IMR-90 (cell line): Measurements from ENCODE around the gene SOS1. TPM values are rescaled to one million over a fixed set of nuclear protein-coding genes. Genes with fewer than 3 reads are reported as not detected.

Experiments used
- ATAC-seq: fragments of 200-7000 bp; cut with Tn5 transposase; 2 replicates; pipeline ENCODE4 v1.9.1; 2020; ENCODE audit warnings: low read depth, mild to moderate bottlenecking, moderate library complexity
- BruUV-seq: library from RNA; stranded (reverse); fragments of 400-500 nt; replicated peaks from 2 replicates; lab custom pipeline; 2021; lab: Mats Ljungman, UMichigan
- CTCF ChIA-PET: fragments of 300-600 bp; formaldehyde crosslinking; extraction: SDS; loops from one replicate; lab custom pipeline; 2021; ENCODE audit warnings: antibody characterized with exemption; lab: Yijun Ruan, JAX
- POLR2A ChIA-PET: fragments of 300-600 bp; sonication (Branson Sonifier 250); formaldehyde crosslinking; loops from one replicate; lab custom pipeline; 2022; ENCODE audit warnings: antibody characterized with exemption; ENCODE audit not compliant: unreplicated experiment; lab: Charles Lee
- DNase-seq: peaks from one replicate; pipeline ENCODE4 v3.0.0; 2013
- H2AFZ ChIP-seq: replicated peaks from 2 replicates; pipeline ENCODE3; 2013; ENCODE audit warnings: low read length, mild to moderate bottlenecking; ENCODE audit not compliant: poor library complexity
- H2AK5ac ChIP-seq: 2 replicates; pipeline ENCODE4 v1.6.1; 2013; ENCODE audit warnings: low read depth, low read length, inconsistent platforms
- H2AK9ac ChIP-seq: replicated peaks from 2 replicates; pipeline ENCODE3; 2013; ENCODE audit warnings: mild to moderate bottlenecking, low read depth, low read length, moderate library complexity; ENCODE audit not compliant: poor library complexity
- H2BK120ac ChIP-seq: 2 replicates; pipeline ENCODE4 v1.6.1; 2013; ENCODE audit warnings: low read depth, low read length, inconsistent platforms
- H2BK15ac ChIP-seq: 3 replicates; pipeline ENCODE4 v1.6.1; 2013; ENCODE audit warnings: low read depth, low read length, inconsistent platforms
- H2BK20ac ChIP-seq: 2 replicates; pipeline ENCODE4 v1.6.1; 2013; ENCODE audit warnings: low read depth, mild to moderate bottlenecking, inconsistent platforms, low read length, moderate library complexity
- H2BK5ac ChIP-seq: 2 replicates; pipeline ENCODE4 v1.6.1; 2013; ENCODE audit warnings: mild to moderate bottlenecking, low read depth, low read length, inconsistent platforms; ENCODE audit not compliant: poor library complexity, severe bottlenecking
- H3K14ac ChIP-seq: replicated peaks from 2 replicates; pipeline ENCODE4 v1.6.1; 2013; ENCODE audit warnings: low read depth, low read length, inconsistent platforms
- H3K18ac ChIP-seq: 2 replicates; pipeline ENCODE4 v1.6.1; 2013; ENCODE audit warnings: low read depth, low read length, control low read depth
- H3K23ac ChIP-seq: 2 replicates; pipeline ENCODE4 v1.6.1; 2013; ENCODE audit warnings: low read depth, low read length, inconsistent platforms
- H3K27ac ChIP-seq: 2 replicates; pipeline ENCODE4 v1.5.1; 2013; ENCODE audit warnings: mild to moderate bottlenecking, control low read depth, low read length; ENCODE audit not compliant: insufficient read depth
- H3K27me3 ChIP-seq: 2 replicates; pipeline ENCODE4 v1.6.1; 2013; ENCODE audit warnings: low read length; ENCODE audit not compliant: control insufficient read depth, insufficient read depth
- H3K36me3 ChIP-seq: 2 replicates; pipeline ENCODE4 v1.6.1; 2013; ENCODE audit warnings: low read length, mixed read lengths; ENCODE audit not compliant: control insufficient read depth, insufficient read depth
- H3K4ac ChIP-seq: 2 replicates; pipeline ENCODE4 v1.6.1; 2013; ENCODE audit warnings: low read depth, low read length, inconsistent platforms
- H3K4me1 ChIP-seq: 2 replicates; pipeline ENCODE4 v1.6.1; 2013; ENCODE audit warnings: low read length, mixed read lengths; ENCODE audit not compliant: control insufficient read depth, insufficient read depth
- H3K4me2 ChIP-seq: 2 replicates; pipeline ENCODE4 v1.6.1; 2013; ENCODE audit warnings: low read depth, mild to moderate bottlenecking, control low read depth, low read length, moderate library complexity
- H3K4me3 ChIP-seq: 2 replicates; pipeline ENCODE4 v1.5.1; 2013; ENCODE audit warnings: low read depth, mild to moderate bottlenecking, control low read depth, low read length, moderate library complexity; ENCODE audit not compliant: insufficient read depth
- H3K56ac ChIP-seq: 2 replicates; pipeline ENCODE4 v1.6.1; 2013; ENCODE audit warnings: low read length, inconsistent platforms; ENCODE audit not compliant: insufficient read depth; ENCODE audit errors: extremely low read depth
- H3K79me1 ChIP-seq, 2 experiments: 2 replicates each; pipeline ENCODE4 v1.6.1; 2013; ENCODE audit warnings: low read length in 2 of 2, inconsistent platforms in 1 of 2, low read depth in 1 of 2
- H3K9ac ChIP-seq: 2 replicates; pipeline ENCODE4 v1.6.1; 2013; ENCODE audit warnings: low read depth, low read length, control low read depth
- H3K9me1 ChIP-seq: 2 replicates; pipeline ENCODE4 v1.6.1; 2013; ENCODE audit warnings: low read length, inconsistent platforms; ENCODE audit not compliant: insufficient read depth
- H3K9me3 ChIP-seq: 2 replicates; pipeline ENCODE4 v1.6.1; 2013; ENCODE audit warnings: low read length; ENCODE audit not compliant: control insufficient read depth, insufficient read depth
- H4K20me1 ChIP-seq: 2 replicates; pipeline ENCODE4 v1.6.1; 2013; ENCODE audit warnings: low read length, inconsistent platforms; ENCODE audit not compliant: insufficient read depth
- H4K5ac ChIP-seq: 2 replicates; pipeline ENCODE4 v1.6.1; 2013; ENCODE audit warnings: mild to moderate bottlenecking, low read depth, low read length, control low read depth
- H4K8ac ChIP-seq, 2 experiments: 2 replicates each; pipeline ENCODE4 v1.6.1; 2013; ENCODE audit warnings: low read depth in 2 of 2, low read length in 2 of 2, control low read depth in 1 of 2, inconsistent platforms in 1 of 2
- H4K91ac ChIP-seq: 2 replicates; pipeline ENCODE4 v1.6.1; 2013; ENCODE audit warnings: low read depth, low read length, inconsistent platforms; ENCODE audit not compliant: insufficient read depth
- BHLHE40 ChIP-seq: fragments of 150-350 bp; IDR thresholded peaks from 2 replicates; pipeline ENCODE4 v1.6.1; 2016; ENCODE audit warnings: mild to moderate bottlenecking, low read depth, low read length
- CTCF ChIP-seq: conservative IDR thresholded peaks from 2 replicates; pipeline ENCODE4 v1.5.1; 2012; ENCODE audit warnings: mild to moderate bottlenecking, low read depth, low read length, improper control_type of control experiment
- ELK1 ChIP-seq: fragments of 150-350 bp; IDR thresholded peaks from 2 replicates; pipeline ENCODE4 v1.6.1; 2016; ENCODE audit warnings: low read depth, mild to moderate bottlenecking, low read length, moderate library complexity, borderline replicate concordance
- NFE2L2 ChIP-seq: fragments of 150-350 bp; IDR thresholded peaks from 2 replicates; pipeline ENCODE4 v1.6.1; 2016; ENCODE audit warnings: low read depth, mild to moderate bottlenecking, low read length
- POLR2A ChIP-seq: IDR thresholded peaks from 2 replicates; pipeline ENCODE4 v1.6.1; 2012; ENCODE audit warnings: mild to moderate bottlenecking, low read depth, low read length
- SMC3 ChIP-seq: fragments of 150-350 bp; IDR thresholded peaks from 2 replicates; pipeline ENCODE4 v1.6.1; 2016; ENCODE audit warnings: low read depth, mild to moderate bottlenecking, antibody characterized with exemption, low read length, moderate library complexity
- WGBS, 2 experiments: methylation state at CpG; one replicate each; pipeline versions ENCODE4 v1.1.5 to v1.1.7; 2013; ENCODE audit warnings: missing lambda C conversion rate in 2 of 2; ENCODE audit not compliant: insufficient read length in 1 of 2; ENCODE audit errors: extremely low coverage in 2 of 2; 5-methylcytosine and 5-hydroxymethylcytosine counted together
- dilution Hi-C: fragments of 300-500 bp; cut with HindIII; formaldehyde crosslinking; loops from one replicate; pipeline ENCODE4 v1.14.3; 2018; ENCODE audit warnings: low sequenced_read_pairs; ENCODE audit not compliant: unreplicated experiment
- in situ Hi-C: fragments of 300-500 bp; cut with MboI; formaldehyde crosslinking; loops from 3 replicates; pipeline ENCODE4 v1.14.3; 2019; ENCODE audit warnings: low sequenced_read_pairs, inconsistent platforms, mixed read lengths
- intact Hi-C: fragments of 100-400 bp; cut with micrococcal nuclease; formaldehyde crosslinking; loops from 2 replicates; pipeline ENCODE4 v1.10.0; 2022
- microRNA-seq, 2 experiments: library from miRNA; stranded (forward) in 1 of 2; unstranded in 1 of 2; fragments of 10-50 nt in 1 of 2; fragments of <30 nt in 1 of 2; gene quantifications in 1 of 2; microRNA quantifications in 1 of 2; one replicate each; pipeline versions ENCODE3 to v1.1.0; 2013 to 2020; ENCODE audit not compliant: insufficient read depth in 1 of 2, insufficient read length in 1 of 2, unreplicated experiment in 1 of 2
- polyA plus RNA-seq, 3 experiments: library from polyadenylated mRNA; depleted of rRNA; stranded (reverse); fragments of >200 nt; gene quantifications; 2 replicates each; pipeline ENCODE4 v1.2.3, GENCODE V29; 2012; ENCODE audit warnings: low replicate concordance in 1 of 3
- small RNA-seq, 5 experiments: library from RNA; depleted of rRNA; stranded (forward); fragments of <200 nt; gene quantifications; one replicate each; pipeline ENCODE3, GENCODE V24; 2012
- total RNA-seq: library from RNA; depleted of rRNA; stranded (reverse); fragments of >200 nt; gene quantifications from 2 replicates; pipeline ENCODE4 v1.2.3, GENCODE V29; 2012; rRNA removed

SOS1 gene
- total and polyA plus RNA-seq, 2 of the 4 experiments (the other 2 are of a cell fraction): 8.2 to 11.2 TPM

- Histone ChIP-seq H3K4ac (no peak overlapping the region), H3K14ac (no peak overlapping the region), H3K79me1 (no peaks in the 10 kb centered on the region), H2AK5ac (no peak overlapping the region), H3K27me3 (no peaks in the 10 kb centered on the region), H3K36me3 (no peaks in the 10 kb centered on the region), H3K9me1 (0 out of 2 replicates have a peak, but pooled peaks cover 1% of the 10 kb centered on the region), H3K4me2 (no peak overlapping the region), H3K56ac (no peak overlapping the region), H4K8ac (no peak overlapping the region), H3K18ac (no peak overlapping the region), H3K4me3 (no peak overlapping the region), H3K23ac (no peak overlapping the region), H2AK9ac (no peak overlapping the region), H2BK120ac (no peak overlapping the region), H4K5ac (no peak overlapping the region), H4K20me1 (no peaks in the 10 kb centered on the region), H3K9ac (no peak overlapping the region), H2BK5ac (no peak overlapping the region), H3K9me3 (no peaks in the 10 kb centered on the region), H3K4me1 (peaks cover 4% of the 10 kb centered on the region; the same call in 1 of the 2 replicates), H3K27ac (no peak overlapping the region), H2AFZ (no peak overlapping the region), H4K91ac (no peak overlapping the region), H2BK15ac (no peak overlapping the region), H2BK20ac (no peak overlapping the region)
- POLR2A ChIA-PET: no interaction called here
- DNase-seq (peak; percentile 6), ATAC-seq (peak; percentile 21; the same call in 1 of the 2 replicates)
- dilution Hi-C loops: no loop called here
- WGBS, 2 experiments: no CpG with 5 or more reads among the region's 1 CpG
- in situ Hi-C loops: no loop called here
- CTCF ChIA-PET: interaction anchor here (0.9 to 2.5 kb wide), 2 partner anchors 15 to 19 kb away, joined by 3 to 10 read pairs; no protein-coding TSS in a partner anchor
- TF ChIP-seq NFE2L2 (no peak), POLR2A (no peak), BHLHE40 (no peak), ELK1 (no peak), CTCF (no peak), SMC3 (no peak)
- intact Hi-C loops: no loop called here
- BruUV-seq: no TSS peak
Observed at GRCh38 chr2:38932586-38932985, 188.3 kb downstream of the SOS1 start.

Small RNA genes lying within 50 kb of the gene (microRNA-seq; reads per million reads assigned to microRNA genes)
- not detected for gene HSPE1P13 (ENCODE audit: insufficient read depth, insufficient read length)
- gene RF00019 (ENCODE audit: insufficient read depth, insufficient read length): not detected
- not detected for gene RN7SL96P (ENCODE audit: insufficient read depth, insufficient read length)
- not detected for gene RNU6-198P (ENCODE audit: insufficient read depth, insufficient read length)

Small RNA genes lying within 50 kb of the gene (small RNA-seq; reads per million reads assigned to genes)
- gene HSPE1P13 (0 reads per million in 5 experiments), gene RF00019 (0 reads per million in 5 experiments), gene RN7SL96P (0 reads per million in 5 experiments), gene RNU6-198P (0 reads per million in 5 experiments)

Other genes starting within 250 kb of the SOS1 start
- 23.9 and 24.4 TPM in 2 replicates for gene DHX57, start 245.1 kb downstream of the SOS1 start, total RNA-seq
- gene DHX57, start 245.1 kb downstream of the SOS1 start, polyA plus RNA-seq (2012; rRNA removed): 8.0 and 9.5 TPM in 2 replicates
- 13.1 and 27.2 TPM in 2 replicates for gene MORN2, start 245.1 kb downstream of the SOS1 start, total RNA-seq
- gene MORN2, start 245.1 kb downstream of the SOS1 start, polyA plus RNA-seq (2012; rRNA removed): 15.4 and 16.5 TPM in 2 replicates
- gene ARHGEF33, start 231.2 kb downstream of the SOS1 start, total RNA-seq: 0.18 and 0.28 TPM in 2 replicates
- 0.20 and 0.21 TPM in 2 replicates for gene ARHGEF33, start 231.2 kb downstream of the SOS1 start, polyA plus RNA-seq (2012; rRNA removed)
- gene CDKL4, start 122.9 kb upstream of the SOS1 start, total RNA-seq: 0.28 TPM in 1 of 2 replicates, not detected in the other
- not detected in 2 replicates for gene CDKL4, start 122.9 kb upstream of the SOS1 start, polyA plus RNA-seq (2012; rRNA removed)